IMR-90 (cell line): ENCODE measurements around the gene GPR45. TPM values are rescaled to one million over a fixed set of nuclear protein-coding genes. Genes with fewer than 3 reads are reported as not detected.

Source experiments
- ATAC-seq: fragments of 200-7000 bp; cut with Tn5 transposase; 2 replicates; pipeline ENCODE4 v1.9.1; 2020; ENCODE audit warnings: low read depth, mild to moderate bottlenecking, moderate library complexity
- BruUV-seq: library from RNA; stranded (reverse); fragments of 400-500 nt; replicated peaks from 2 replicates; lab custom pipeline; 2021; lab: Mats Ljungman, UMichigan
- CTCF ChIA-PET: fragments of 300-600 bp; formaldehyde crosslinking; extraction: SDS; loops from one replicate; lab custom pipeline; 2021; ENCODE audit warnings: antibody characterized with exemption; lab: Yijun Ruan, JAX
- POLR2A ChIA-PET: fragments of 300-600 bp; sonication (Branson Sonifier 250); formaldehyde crosslinking; loops from one replicate; lab custom pipeline; 2022; ENCODE audit warnings: antibody characterized with exemption; ENCODE audit not compliant: unreplicated experiment; lab: Charles Lee
- DNase-seq: peaks from one replicate; pipeline ENCODE4 v3.0.0; 2013
- H2AFZ ChIP-seq: replicated peaks from 2 replicates; pipeline ENCODE3; 2013; ENCODE audit warnings: low read length, mild to moderate bottlenecking; ENCODE audit not compliant: poor library complexity
- H2AK5ac ChIP-seq: 2 replicates; pipeline ENCODE4 v1.6.1; 2013; ENCODE audit warnings: low read depth, low read length, inconsistent platforms
- H2AK9ac ChIP-seq: replicated peaks from 2 replicates; pipeline ENCODE3; 2013; ENCODE audit warnings: mild to moderate bottlenecking, low read depth, low read length, moderate library complexity; ENCODE audit not compliant: poor library complexity
- H2BK120ac ChIP-seq: 2 replicates; pipeline ENCODE4 v1.6.1; 2013; ENCODE audit warnings: low read depth, low read length, inconsistent platforms
- H2BK15ac ChIP-seq: 3 replicates; pipeline ENCODE4 v1.6.1; 2013; ENCODE audit warnings: low read depth, low read length, inconsistent platforms
- H2BK20ac ChIP-seq: 2 replicates; pipeline ENCODE4 v1.6.1; 2013; ENCODE audit warnings: low read depth, mild to moderate bottlenecking, inconsistent platforms, low read length, moderate library complexity
- H2BK5ac ChIP-seq: 2 replicates; pipeline ENCODE4 v1.6.1; 2013; ENCODE audit warnings: mild to moderate bottlenecking, low read depth, low read length, inconsistent platforms; ENCODE audit not compliant: poor library complexity, severe bottlenecking
- H3K14ac ChIP-seq: replicated peaks from 2 replicates; pipeline ENCODE4 v1.6.1; 2013; ENCODE audit warnings: low read depth, low read length, inconsistent platforms
- H3K18ac ChIP-seq: 2 replicates; pipeline ENCODE4 v1.6.1; 2013; ENCODE audit warnings: low read depth, low read length, control low read depth
- H3K23ac ChIP-seq: 2 replicates; pipeline ENCODE4 v1.6.1; 2013; ENCODE audit warnings: low read depth, low read length, inconsistent platforms
- H3K27ac ChIP-seq: 2 replicates; pipeline ENCODE4 v1.5.1; 2013; ENCODE audit warnings: mild to moderate bottlenecking, control low read depth, low read length; ENCODE audit not compliant: insufficient read depth
- H3K27me3 ChIP-seq: 2 replicates; pipeline ENCODE4 v1.6.1; 2013; ENCODE audit warnings: low read length; ENCODE audit not compliant: control insufficient read depth, insufficient read depth
- H3K36me3 ChIP-seq: 2 replicates; pipeline ENCODE4 v1.6.1; 2013; ENCODE audit warnings: low read length, mixed read lengths; ENCODE audit not compliant: control insufficient read depth, insufficient read depth
- H3K4ac ChIP-seq: 2 replicates; pipeline ENCODE4 v1.6.1; 2013; ENCODE audit warnings: low read depth, low read length, inconsistent platforms
- H3K4me1 ChIP-seq: 2 replicates; pipeline ENCODE4 v1.6.1; 2013; ENCODE audit warnings: low read length, mixed read lengths; ENCODE audit not compliant: control insufficient read depth, insufficient read depth
- H3K4me2 ChIP-seq: 2 replicates; pipeline ENCODE4 v1.6.1; 2013; ENCODE audit warnings: low read depth, mild to moderate bottlenecking, control low read depth, low read length, moderate library complexity
- H3K4me3 ChIP-seq: 2 replicates; pipeline ENCODE4 v1.5.1; 2013; ENCODE audit warnings: low read depth, mild to moderate bottlenecking, control low read depth, low read length, moderate library complexity; ENCODE audit not compliant: insufficient read depth
- H3K56ac ChIP-seq: 2 replicates; pipeline ENCODE4 v1.6.1; 2013; ENCODE audit warnings: low read length, inconsistent platforms; ENCODE audit not compliant: insufficient read depth; ENCODE audit errors: extremely low read depth
- H3K79me1 ChIP-seq, 2 experiments: 2 replicates each; pipeline ENCODE4 v1.6.1; 2013; ENCODE audit warnings: low read length in 2 of 2, inconsistent platforms in 1 of 2, low read depth in 1 of 2
- H3K9ac ChIP-seq: 2 replicates; pipeline ENCODE4 v1.6.1; 2013; ENCODE audit warnings: low read depth, low read length, control low read depth
- H3K9me1 ChIP-seq: 2 replicates; pipeline ENCODE4 v1.6.1; 2013; ENCODE audit warnings: low read length, inconsistent platforms; ENCODE audit not compliant: insufficient read depth
- H3K9me3 ChIP-seq: 2 replicates; pipeline ENCODE4 v1.6.1; 2013; ENCODE audit warnings: low read length; ENCODE audit not compliant: control insufficient read depth, insufficient read depth
- H4K20me1 ChIP-seq: 2 replicates; pipeline ENCODE4 v1.6.1; 2013; ENCODE audit warnings: low read length, inconsistent platforms; ENCODE audit not compliant: insufficient read depth
- H4K5ac ChIP-seq: 2 replicates; pipeline ENCODE4 v1.6.1; 2013; ENCODE audit warnings: mild to moderate bottlenecking, low read depth, low read length, control low read depth
- H4K8ac ChIP-seq, 2 experiments: 2 replicates each; pipeline ENCODE4 v1.6.1; 2013; ENCODE audit warnings: low read depth in 2 of 2, low read length in 2 of 2, control low read depth in 1 of 2, inconsistent platforms in 1 of 2
- H4K91ac ChIP-seq: 2 replicates; pipeline ENCODE4 v1.6.1; 2013; ENCODE audit warnings: low read depth, low read length, inconsistent platforms; ENCODE audit not compliant: insufficient read depth
- BHLHE40 ChIP-seq: fragments of 150-350 bp; IDR thresholded peaks from 2 replicates; pipeline ENCODE4 v1.6.1; 2016; ENCODE audit warnings: mild to moderate bottlenecking, low read depth, low read length
- CHD1 ChIP-seq: IDR thresholded peaks from 2 replicates; pipeline ENCODE4 v1.6.1; 2012; ENCODE audit warnings: low read depth, low read length, improper control_type of control experiment
- FOS ChIP-seq: fragments of 150-350 bp; IDR thresholded peaks from 2 replicates; pipeline ENCODE4 v1.6.1; 2016; ENCODE audit warnings: low read depth, low read length
- MAZ ChIP-seq: IDR thresholded peaks from 2 replicates; pipeline ENCODE4 v1.6.1; 2012; ENCODE audit warnings: low read depth, mild to moderate bottlenecking, low read length, improper control_type of control experiment, moderate library complexity, borderline replicate concordance
- MXI1 ChIP-seq: IDR thresholded peaks from 2 replicates; pipeline ENCODE4 v1.6.1; 2012; ENCODE audit warnings: low read depth, mild to moderate bottlenecking, low read length, moderate library complexity, borderline replicate concordance
- NFE2L2 ChIP-seq: fragments of 150-350 bp; IDR thresholded peaks from 2 replicates; pipeline ENCODE4 v1.6.1; 2016; ENCODE audit warnings: low read depth, mild to moderate bottlenecking, low read length
- POLR2A ChIP-seq: IDR thresholded peaks from 2 replicates; pipeline ENCODE4 v1.6.1; 2012; ENCODE audit warnings: mild to moderate bottlenecking, low read depth, low read length
- RAD21 ChIP-seq: IDR thresholded peaks from 2 replicates; pipeline ENCODE4 v1.6.1; 2012; ENCODE audit warnings: low read length, improper control_type of control experiment
- RCOR1 ChIP-seq: IDR thresholded peaks from 2 replicates; pipeline ENCODE4 v1.6.1; 2012; ENCODE audit warnings: mild to moderate bottlenecking, low read length, improper control_type of control experiment; ENCODE audit not compliant: insufficient replicate concordance
- WGBS, 2 experiments: methylation state at CpG; one replicate each; pipeline versions ENCODE4 v1.1.5 to v1.1.7; 2013; ENCODE audit warnings: missing lambda C conversion rate in 2 of 2; ENCODE audit not compliant: insufficient read length in 1 of 2; ENCODE audit errors: extremely low coverage in 2 of 2; 5-methylcytosine and 5-hydroxymethylcytosine counted together
- dilution Hi-C: fragments of 300-500 bp; cut with HindIII; formaldehyde crosslinking; loops from one replicate; pipeline ENCODE4 v1.14.3; 2018; ENCODE audit warnings: low sequenced_read_pairs; ENCODE audit not compliant: unreplicated experiment
- in situ Hi-C: fragments of 300-500 bp; cut with MboI; formaldehyde crosslinking; loops from 3 replicates; pipeline ENCODE4 v1.14.3; 2019; ENCODE audit warnings: low sequenced_read_pairs, inconsistent platforms, mixed read lengths
- intact Hi-C: fragments of 100-400 bp; cut with micrococcal nuclease; formaldehyde crosslinking; loops from 2 replicates; pipeline ENCODE4 v1.10.0; 2022
- polyA plus RNA-seq, 3 experiments: library from polyadenylated mRNA; depleted of rRNA; stranded (reverse); fragments of >200 nt; gene quantifications; 2 replicates each; pipeline ENCODE4 v1.2.3, GENCODE V29; 2012; ENCODE audit warnings: low replicate concordance in 1 of 3
- total RNA-seq: library from RNA; depleted of rRNA; stranded (reverse); fragments of >200 nt; gene quantifications from 2 replicates; pipeline ENCODE4 v1.2.3, GENCODE V29; 2012
- TF ChIP-seq, protein P1 (sequence below): fragments of 150-350 bp; IDR thresholded peaks from 2 replicates; pipeline ENCODE4 v1.6.1; 2016; ENCODE audit warnings: low read depth, mild to moderate bottlenecking, low read length, moderate library complexity, borderline replicate concordance
- TF ChIP-seq, protein P2 (sequence below): fragments of 150-350 bp; IDR thresholded peaks from 2 replicates; pipeline ENCODE4 v1.6.1; 2017; ENCODE audit warnings: mild to moderate bottlenecking, antibody characterized with exemption, low read length, low read depth
- TF ChIP-seq, protein P3 (sequence below): conservative IDR thresholded peaks from 2 replicates; pipeline ENCODE4 v1.5.1; 2012; ENCODE audit warnings: mild to moderate bottlenecking, low read depth, low read length, improper control_type of control experiment

Gene GPR45
- total and polyA plus RNA-seq, 2 of the 4 experiments (the other 2 are of a cell fraction): not detected

DNA sequence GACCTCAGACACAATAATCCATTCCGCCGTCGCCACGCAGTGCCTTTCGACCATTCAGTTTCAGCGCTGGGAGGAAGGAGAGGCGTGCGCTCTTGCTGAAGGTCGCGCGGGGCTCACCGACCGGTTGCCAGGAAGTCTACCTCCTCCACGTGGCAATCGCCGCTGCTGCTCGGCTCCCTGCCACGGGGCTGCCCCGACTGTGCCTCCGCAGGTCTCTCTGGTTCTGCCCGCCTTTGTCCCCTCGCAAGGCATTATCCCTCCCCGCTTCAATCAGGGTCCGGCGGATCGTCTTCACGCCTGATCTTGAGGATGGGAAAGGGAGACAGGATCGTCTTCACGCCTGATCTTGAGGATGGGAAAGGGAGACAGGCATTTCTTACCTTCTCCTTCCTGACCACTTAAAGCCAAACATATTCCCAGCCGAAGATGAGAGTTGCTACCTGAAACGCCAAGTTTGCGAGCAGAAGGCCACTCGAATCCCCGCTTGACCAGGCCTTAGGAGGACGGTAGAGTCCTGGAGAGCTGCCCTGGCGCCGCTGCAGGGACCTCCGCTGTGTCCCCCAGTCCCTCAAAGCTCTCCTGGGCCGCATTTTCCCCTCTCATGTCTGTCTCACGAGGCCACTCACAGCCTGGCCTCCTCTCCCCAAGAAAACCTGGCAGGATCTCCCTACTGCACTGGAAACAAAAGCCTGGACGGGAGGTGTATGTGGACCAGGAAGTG, 4.3 kb upstream of the GPR45 start:
- Histone ChIP-seq H2BK5ac (no peak overlapping the region), H3K79me1 (no peaks in the 10 kb centered on the region), H4K5ac (no peak overlapping the region), H2BK15ac (no peak overlapping the region), H3K4me2 (no peak overlapping the region), H4K8ac (peak overlapping the region in 1 of 2 experiments; percentile 75; a peak in 1 of 4 replicates), H3K9ac (no peak overlapping the region), H3K9me1 (0 out of 2 replicates have a peak, but pooled peaks cover 3% of the 10 kb centered on the region), H3K4ac (no peak overlapping the region), H3K4me3 (no peak overlapping the region), H3K56ac (no peak overlapping the region), H2AK5ac (0 out of 2 replicates have a peak overlapping the region, but pooled peaks have one; percentile 9), H3K23ac (no peak overlapping the region), H3K4me1 (0 out of 2 replicates have a peak, but pooled peaks cover 1% of the 10 kb centered on the region), H3K27ac (no peak overlapping the region), H2AK9ac (peak overlapping the region; percentile 19), H3K18ac (no peak overlapping the region), H4K20me1 (no peaks in the 10 kb centered on the region), H4K91ac (no peak overlapping the region), H3K36me3 (no peaks in the 10 kb centered on the region), H3K14ac (no peak overlapping the region), H2BK120ac (no peak overlapping the region), H3K27me3 (peaks cover 3% of the 10 kb centered on the region; the same call in 1 of the 2 replicates), H2BK20ac (no peak overlapping the region), H3K9me3 (no peaks in the 10 kb centered on the region), H2AFZ (peak overlapping the region; percentile 81)
- DNase-seq (no peak), ATAC-seq (no peak)
- TF ChIP-seq FOS: no peak
- TF ChIP-seq, protein P1, sequence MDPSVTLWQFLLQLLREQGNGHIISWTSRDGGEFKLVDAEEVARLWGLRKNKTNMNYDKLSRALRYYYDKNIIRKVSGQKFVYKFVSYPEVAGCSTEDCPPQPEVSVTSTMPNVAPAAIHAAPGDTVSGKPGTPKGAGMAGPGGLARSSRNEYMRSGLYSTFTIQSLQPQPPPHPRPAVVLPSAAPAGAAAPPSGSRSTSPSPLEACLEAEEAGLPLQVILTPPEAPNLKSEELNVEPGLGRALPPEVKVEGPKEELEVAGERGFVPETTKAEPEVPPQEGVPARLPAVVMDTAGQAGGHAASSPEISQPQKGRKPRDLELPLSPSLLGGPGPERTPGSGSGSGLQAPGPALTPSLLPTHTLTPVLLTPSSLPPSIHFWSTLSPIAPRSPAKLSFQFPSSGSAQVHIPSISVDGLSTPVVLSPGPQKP: no peak
- TF ChIP-seq, protein P2, sequence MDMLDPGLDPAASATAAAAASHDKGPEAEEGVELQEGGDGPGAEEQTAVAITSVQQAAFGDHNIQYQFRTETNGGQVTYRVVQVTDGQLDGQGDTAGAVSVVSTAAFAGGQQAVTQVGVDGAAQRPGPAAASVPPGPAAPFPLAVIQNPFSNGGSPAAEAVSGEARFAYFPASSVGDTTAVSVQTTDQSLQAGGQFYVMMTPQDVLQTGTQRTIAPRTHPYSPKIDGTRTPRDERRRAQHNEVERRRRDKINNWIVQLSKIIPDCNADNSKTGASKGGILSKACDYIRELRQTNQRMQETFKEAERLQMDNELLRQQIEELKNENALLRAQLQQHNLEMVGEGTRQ: no peak
- no peak for TF ChIP-seq BHLHE40
- TF ChIP-seq, protein P3, sequence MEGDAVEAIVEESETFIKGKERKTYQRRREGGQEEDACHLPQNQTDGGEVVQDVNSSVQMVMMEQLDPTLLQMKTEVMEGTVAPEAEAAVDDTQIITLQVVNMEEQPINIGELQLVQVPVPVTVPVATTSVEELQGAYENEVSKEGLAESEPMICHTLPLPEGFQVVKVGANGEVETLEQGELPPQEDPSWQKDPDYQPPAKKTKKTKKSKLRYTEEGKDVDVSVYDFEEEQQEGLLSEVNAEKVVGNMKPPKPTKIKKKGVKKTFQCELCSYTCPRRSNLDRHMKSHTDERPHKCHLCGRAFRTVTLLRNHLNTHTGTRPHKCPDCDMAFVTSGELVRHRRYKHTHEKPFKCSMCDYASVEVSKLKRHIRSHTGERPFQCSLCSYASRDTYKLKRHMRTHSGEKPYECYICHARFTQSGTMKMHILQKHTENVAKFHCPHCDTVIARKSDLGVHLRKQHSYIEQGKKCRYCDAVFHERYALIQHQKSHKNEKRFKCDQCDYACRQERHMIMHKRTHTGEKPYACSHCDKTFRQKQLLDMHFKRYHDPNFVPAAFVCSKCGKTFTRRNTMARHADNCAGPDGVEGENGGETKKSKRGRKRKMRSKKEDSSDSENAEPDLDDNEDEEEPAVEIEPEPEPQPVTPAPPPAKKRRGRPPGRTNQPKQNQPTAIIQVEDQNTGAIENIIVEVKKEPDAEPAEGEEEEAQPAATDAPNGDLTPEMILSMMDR: no peak
- TF ChIP-seq RAD21: no peak
- TF ChIP-seq MAZ: no peak
- no peak for TF ChIP-seq RCOR1
- TF ChIP-seq CHD1: no peak
- no peak for TF ChIP-seq NFE2L2
- TF ChIP-seq MXI1: no peak
- no peak for TF ChIP-seq POLR2A
- intact Hi-C loops: no loop called here
- 88% methylated on average over 5 of the region's 41 CpGs; no CpG with 5 or more reads in 1 of the 2 experiments for WGBS, 2 experiments
- no TSS peak for BruUV-seq
- ChIA-PET POLR2A (no interaction called here), CTCF (interaction anchor here (0.6 to 2.2 kb wide), 4 partner anchors 11 to 122 kb away, joined by 3 to 6 read pairs (median 3); no protein-coding TSS in a partner anchor)
- in situ Hi-C loops: no loop called here
- dilution Hi-C loops: no loop called here
